Skeletal muscle satellite cell (primary cell): ENCODE results near the gene PHYH.
"Not testable (repeated sequence)": the region's sequence is repeated elsewhere in the genome, so short reads cannot be mapped to it uniquely, and the experiment has no call there.

ENCODE experiments used
- H3K27me3 ChIP-seq: 2 replicates; pipeline ENCODE4 v1.7.0; 2013; ENCODE audit warnings: low read length; ENCODE audit not compliant: control insufficient read depth, insufficient read depth
- H3K36me3 ChIP-seq: 2 replicates; pipeline ENCODE4 v1.7.0; 2013; ENCODE audit warnings: mild to moderate bottlenecking, control low read depth, low read length; ENCODE audit not compliant: insufficient read depth
- H3K4me1 ChIP-seq: 2 replicates; pipeline ENCODE4 v1.7.0; 2013; ENCODE audit warnings: low read length; ENCODE audit not compliant: control insufficient read depth, insufficient read depth
- H3K4me2 ChIP-seq: 2 replicates; pipeline ENCODE4 v1.7.0; 2013; ENCODE audit warnings: mild to moderate bottlenecking, low read length
- H3K4me3 ChIP-seq: 2 replicates; pipeline ENCODE4 v1.7.0; 2013; ENCODE audit warnings: low read length
- H3K9ac ChIP-seq: 2 replicates; pipeline ENCODE4 v1.7.0; 2013; ENCODE audit warnings: mild to moderate bottlenecking, low read depth, low read length, moderate library complexity
- H3K9me3 ChIP-seq: replicated peaks from 2 replicates; pipeline ENCODE4 v1.7.0; 2013; ENCODE audit warnings: mild to moderate bottlenecking, control low read depth, low read length

PHYH gene

GRCh38 chr10:13268310-13268709, 31.6 kb downstream of the PHYH start:
- Histone ChIP-seq H3K27me3 (peaks cover 27% of the 10 kb centered on the region), H3K4me3 (no peak overlapping the region), H3K9me3 (no peaks in the 10 kb centered on the region), H3K36me3 (no peaks in the 10 kb centered on the region), H3K9ac (no peak overlapping the region), H3K4me1 (peaks cover 19% of the 10 kb centered on the region), H3K4me2 (no peak overlapping the region)

- Histone ChIP-seq H3K36me3 (no peaks in the 10 kb centered on the region), H3K27me3 (peaks cover 36% of the 10 kb centered on the region)
These were observed 36.3 kb downstream of the PHYH start for GRCh38 chr10:13263591-13263990.

GRCh38 chr10:13262433-13262832, 37.4 kb downstream of the PHYH start:
- Histone ChIP-seq H3K4me1 (no peaks in the 10 kb centered on the region), H3K9ac (no peak overlapping the region), H3K4me3 (no peak overlapping the region), H3K27me3 (peaks cover 36% of the 10 kb centered on the region), H3K9me3 (no peaks in the 10 kb centered on the region), H3K36me3 (no peaks in the 10 kb centered on the region), H3K4me2 (no peak overlapping the region)

More at GRCh38 chr10:13263591-13263990, 36.3 kb downstream of the PHYH start:
- H3K4me2 ChIP-seq: no peak overlapping the region
- no peaks in the 10 kb centered on the region for H3K9me3 ChIP-seq
- H3K4me1 ChIP-seq: no peaks in the 10 kb centered on the region
- no peak overlapping the region for H3K9ac ChIP-seq
- no peak overlapping the region for H3K4me3 ChIP-seq

- no peak overlapping the region for H3K4me3 ChIP-seq
- no peak overlapping the region for H3K9ac ChIP-seq
- no peaks in the 10 kb centered on the region for H3K9me3 ChIP-seq
- no peaks in the 10 kb centered on the region for H3K36me3 ChIP-seq
- no peak overlapping the region for H3K4me2 ChIP-seq
- no peaks in the 10 kb centered on the region for H3K4me1 ChIP-seq
- peaks cover 24% of the 10 kb centered on the region for H3K27me3 ChIP-seq
These were observed 42.2 kb downstream of the PHYH start for GRCh38 chr10:13257621-13258140.

- no peaks in the 10 kb centered on the region for H3K4me1 ChIP-seq
- no peak overlapping the region for H3K4me2 ChIP-seq
- peaks cover 19% of the 10 kb centered on the region for H3K27me3 ChIP-seq
- no peak overlapping the region for H3K4me3 ChIP-seq
- H3K9ac ChIP-seq: no peak overlapping the region
- no peaks in the 10 kb centered on the region for H3K36me3 ChIP-seq
- H3K9me3 ChIP-seq: no peaks in the 10 kb centered on the region
These were observed 43.2 kb downstream of the PHYH start for GRCh38 chr10:13256627-13257026.

- no peak overlapping the region for H3K9ac ChIP-seq
- H3K4me2 ChIP-seq: no peak overlapping the region
- H3K27me3 ChIP-seq: peaks cover 19% of the 10 kb centered on the region
- no peak overlapping the region for H3K4me3 ChIP-seq
- H3K36me3 ChIP-seq: no peaks in the 10 kb centered on the region
- H3K4me1 ChIP-seq: no peaks in the 10 kb centered on the region
- H3K9me3 ChIP-seq: no peaks in the 10 kb centered on the region
These were observed 46.1 kb downstream of the PHYH start for GRCh38 chr10:13253726-13254125.

GRCh38 chr10:13247784-13248183, 52.1 kb downstream of the PHYH start:
- H3K4me2 ChIP-seq: no peak overlapping the region
- no peaks in the 10 kb centered on the region for H3K9me3 ChIP-seq
- no peaks in the 10 kb centered on the region for H3K27me3 ChIP-seq
- no peak overlapping the region for H3K4me3 ChIP-seq
- no peaks in the 10 kb centered on the region for H3K4me1 ChIP-seq
- H3K36me3 ChIP-seq: no peaks in the 10 kb centered on the region
- H3K9ac ChIP-seq: no peak overlapping the region

- Histone ChIP-seq H3K4me1 (no peaks in the 10 kb centered on the region), H3K9ac (no peak overlapping the region), H3K4me3 (no peak overlapping the region), H3K27me3 (no peaks in the 10 kb centered on the region), H3K36me3 (no peaks in the 10 kb centered on the region), H3K9me3 (no peaks in the 10 kb centered on the region), H3K4me2 (no peak overlapping the region)
These were observed 52.6 kb downstream of the PHYH start for GRCh38 chr10:13247246-13247645.

GRCh38 chr10:13242260-13242659, 57.6 kb downstream of the PHYH start:
- not testable (repeated sequence) for H3K4me1 ChIP-seq, H3K36me3 ChIP-seq, H3K4me2 ChIP-seq, H3K4me3 ChIP-seq, H3K9me3 ChIP-seq, H3K9ac ChIP-seq, H3K27me3 ChIP-seq

GRCh38 chr10:13241613-13242012, 58.3 kb downstream of the PHYH start:
- Histone ChIP-seq H3K4me2 (no peak overlapping the region), H3K9ac (no peak overlapping the region), H3K9me3 (no peaks in the 10 kb centered on the region), H3K27me3 (peaks cover 5% of the 10 kb centered on the region), H3K4me3 (no peak overlapping the region), H3K4me1 (no peaks in the 10 kb centered on the region), H3K36me3 (no peaks in the 10 kb centered on the region)

GRCh38 chr10:13239923-13240322, 59.9 kb downstream of the PHYH start:
- Histone ChIP-seq H3K9me3 (no peaks in the 10 kb centered on the region), H3K9ac (no peak overlapping the region), H3K4me3 (no peak overlapping the region), H3K27me3 (peaks cover 5% of the 10 kb centered on the region), H3K4me2 (no peak overlapping the region), H3K4me1 (no peaks in the 10 kb centered on the region), H3K36me3 (no peaks in the 10 kb centered on the region)

GRCh38 chr10:13238271-13239077, 61.4 kb downstream of the PHYH start:
- Histone ChIP-seq H3K9ac (no peak overlapping the region), H3K27me3 (peaks cover 8% of the 10 kb centered on the region), H3K4me3 (no peak overlapping the region), H3K36me3 (no peaks in the 10 kb centered on the region), H3K4me1 (no peaks in the 10 kb centered on the region), H3K9me3 (no peaks in the 10 kb centered on the region), H3K4me2 (no peak overlapping the region)
